ENCODE results near the gene PTGES3. TPM values are rescaled to one million over a fixed set of nuclear protein-coding genes. Genes with fewer than 3 reads are reported as not detected.

Gene PTGES3
- total RNA-seq, 1 experiment from 2014 or later: 322 TPM

DNA sequence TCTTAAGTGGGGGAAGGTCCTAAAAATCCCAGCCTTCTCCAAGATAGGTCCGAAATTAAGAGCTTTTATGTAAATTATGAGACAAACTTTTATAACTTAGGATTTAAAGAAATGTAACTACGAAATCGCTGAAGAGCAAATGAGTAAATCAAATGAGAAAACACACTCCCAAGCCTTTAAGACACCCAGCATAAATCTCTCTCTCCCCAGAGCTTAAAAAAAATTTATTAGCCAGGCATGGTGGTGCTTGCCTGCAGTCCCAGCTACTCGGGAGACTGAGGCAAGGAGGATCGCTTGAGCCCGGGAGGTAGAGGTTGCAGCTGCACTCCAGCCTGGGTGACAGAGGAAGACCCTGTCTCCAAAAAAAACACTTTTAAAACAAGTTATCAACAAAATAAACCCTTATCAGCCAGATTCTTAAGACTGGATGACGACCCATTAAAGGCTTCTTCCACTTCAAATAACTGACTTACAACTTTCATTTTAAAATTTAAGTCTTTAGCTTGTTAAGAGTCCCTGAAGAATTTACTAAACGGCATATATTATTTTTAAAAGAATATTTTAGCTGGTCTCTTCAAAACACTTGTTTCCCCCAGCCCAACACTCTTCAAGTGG lies 3.2 kb downstream of the PTGES3 start:
- ChIA-PET CTCF (interaction anchor here (0.7 to 0.8 kb wide), 2 partner anchors 49 to 243 kb away, joined by 4 to 6 read pairs; no protein-coding TSS in a partner anchor), POLR2A (ENCODE audit: unreplicated experiment) (interaction anchor here (0.7 kb wide), 1 partner anchor 932 kb away, joined by 3 read pairs; no protein-coding TSS in a partner anchor)
- BruUV-seq (replicated peaks): no TSS peak
- TF ChIP-seq EZH2 (IDR thresholded peaks at IDR 0.05; ENCODE audit: low read depth): no peak
- no peak for TF ChIP-seq CTCF (conservative IDR thresholded peaks at IDR 0.05)
- Histone ChIP-seq H3K36me3 (ENCODE audit: low read depth) (peaks cover 27% of the 10 kb centered on the region), H3K79me2 (ENCODE audit: low read depth) (peaks cover 81% of the 10 kb centered on the region), H3F3A (ENCODE audit: insufficient read depth, low read depth) (peaks cover 54% of the 10 kb centered on the region), H3K9me2 (ENCODE audit: insufficient read depth) (no peaks in the 10 kb centered on the region), H4K20me1 (ENCODE audit: insufficient read depth) (peaks cover 73% of the 10 kb centered on the region), H3K27ac (peak overlapping the region; percentile 25), H3K27me3 (ENCODE audit: insufficient read depth, low read depth) (no peaks in the 10 kb centered on the region), H3K9me3 (ENCODE audit: insufficient read depth, low read depth) (no peaks in the 10 kb centered on the region), H3K4me2 (peak overlapping the region; percentile 96), H3K4me3 (peak overlapping the region; percentile 97), H2AFZ (no peak overlapping the region), H3K4me1 (replicated peaks; ENCODE audit: insufficient read depth) (peaks cover 15% of the 10 kb centered on the region)
- intact Hi-C loops (cut with micrococcal nuclease; ENCODE audit: unreplicated experiment): no loop called here
- no peak for DNase-seq

DNA sequence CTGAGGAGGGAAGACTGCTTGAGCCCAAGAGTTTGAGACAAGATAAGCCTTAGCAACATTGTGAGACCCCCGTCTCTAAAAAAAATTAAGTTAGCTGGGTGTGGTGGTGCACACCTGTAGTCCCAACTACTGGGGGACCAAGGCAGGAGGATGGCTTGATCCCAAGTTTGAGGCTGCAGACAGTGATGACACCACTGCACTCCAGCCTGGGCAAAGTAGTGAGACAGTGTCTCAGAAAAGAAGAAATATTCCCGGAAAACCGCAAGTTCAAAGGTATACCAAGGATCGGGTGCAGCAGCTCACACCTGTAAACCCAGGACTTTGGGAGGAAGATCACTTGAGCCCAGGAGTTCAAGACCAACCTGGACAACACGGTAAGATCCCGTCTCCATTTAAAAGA lies 5.8 kb downstream of the PTGES3 start:
- POLR2A ChIA-PET (ENCODE audit: unreplicated experiment): interaction anchor here (0.6 kb wide), 1 partner anchor 21 kb away, joined by 4 read pairs; no protein-coding TSS in a partner anchor
- CTCF ChIA-PET: no interaction called here
- H3K4me3 ChIP-seq: no peak overlapping the region
- H3K36me3 ChIP-seq (ENCODE audit: low read depth): peaks cover 32% of the 10 kb centered on the region
- TF ChIP-seq EZH2 (IDR thresholded peaks at IDR 0.05; ENCODE audit: low read depth) (no peak), CTCF (conservative IDR thresholded peaks at IDR 0.05) (no peak)
- DNase-seq: no peak
- no peak overlapping the region for H2AFZ ChIP-seq
- no TSS peak for BruUV-seq (replicated peaks)
- H3K27me3 ChIP-seq (ENCODE audit: insufficient read depth, low read depth): no peaks in the 10 kb centered on the region
- H3K27ac ChIP-seq: no peak overlapping the region
- peaks cover 25% of the 10 kb centered on the region for H3K4me1 ChIP-seq (replicated peaks; ENCODE audit: insufficient read depth)
- H4K20me1 ChIP-seq (ENCODE audit: insufficient read depth): peaks cover 98% of the 10 kb centered on the region
- intact Hi-C loops (cut with micrococcal nuclease; ENCODE audit: unreplicated experiment): no loop called here
- no peaks in the 10 kb centered on the region for H3K9me2 ChIP-seq (ENCODE audit: insufficient read depth)
- H3F3A ChIP-seq (ENCODE audit: insufficient read depth, low read depth): peaks cover 58% of the 10 kb centered on the region
- peaks cover 100% of the 10 kb centered on the region for H3K79me2 ChIP-seq (ENCODE audit: low read depth)
- H3K4me2 ChIP-seq: no peak overlapping the region
- no peaks in the 10 kb centered on the region for H3K9me3 ChIP-seq (ENCODE audit: insufficient read depth, low read depth)

GRCh38 chr12:56679883-56680575 lies 8.1 kb downstream of the PTGES3 start:
- Histone ChIP-seq H3K79me2 (ENCODE audit: low read depth) (peaks cover 100% of the 10 kb centered on the region), H4K20me1 (ENCODE audit: insufficient read depth) (peaks cover 100% of the 10 kb centered on the region), H3K4me1 (replicated peaks; ENCODE audit: insufficient read depth) (peaks cover 23% of the 10 kb centered on the region), H3K9me3 (ENCODE audit: insufficient read depth, low read depth) (no peaks in the 10 kb centered on the region), H3K27ac (no peak overlapping the region), H3K4me2 (no peak overlapping the region), H3K36me3 (ENCODE audit: low read depth) (peaks cover 23% of the 10 kb centered on the region), H3K4me3 (no peak overlapping the region), H3K9me2 (ENCODE audit: insufficient read depth) (no peaks in the 10 kb centered on the region), H2AFZ (no peak overlapping the region), H3K27me3 (ENCODE audit: insufficient read depth, low read depth) (no peaks in the 10 kb centered on the region), H3F3A (ENCODE audit: insufficient read depth, low read depth) (peaks cover 55% of the 10 kb centered on the region)
- TF ChIP-seq EZH2 (IDR thresholded peaks at IDR 0.05; ENCODE audit: low read depth): no peak
- TF ChIP-seq CTCF (conservative IDR thresholded peaks at IDR 0.05): no peak
- POLR2A ChIA-PET (ENCODE audit: unreplicated experiment): interaction anchor here (0.7 kb wide), 1 partner anchor 251 kb away, joined by 15 read pairs; no protein-coding TSS in a partner anchor
- CTCF ChIA-PET: interaction anchor here (0.5 kb wide), 1 partner anchor 468 kb away, joined by 3 read pairs; no protein-coding TSS in a partner anchor
- intact Hi-C loops (cut with micrococcal nuclease; ENCODE audit: unreplicated experiment): no loop called here
- BruUV-seq (replicated peaks): no TSS peak
- no peak for DNase-seq
